K562 (cell line): ENCODE measurements around the gene SRMS. TPM values are rescaled to one million over a fixed set of nuclear protein-coding genes. Genes with fewer than 3 reads are reported as not detected.

Experiments used
- ATAC-seq: fragments of 200-7000 bp; cut with Tn5 transposase; 3 replicates; pipeline ENCODE4 v1.9.1; 2020; ENCODE audit warnings: moderate library complexity
- BruUV-seq: library from RNA; stranded (reverse); fragments of 400-500 nt; replicated peaks from 2 replicates; lab custom pipeline; 2021; lab: Mats Ljungman, UMichigan
- CTCF ChIA-PET: fragments of 300-600 bp; formaldehyde crosslinking; extraction: SDS; loops from one replicate; lab custom pipeline; 2021; ENCODE audit warnings: low intra/inter-chr PET ratio; lab: Yijun Ruan, JAX
- POLR2A ChIA-PET: fragments of 300-600, 350-650 bp; sonication (Branson Sonifier 250); formaldehyde crosslinking; extraction: SDS; loops from one replicate; lab custom pipeline; 2021; ENCODE audit warnings: antibody characterized with exemption, inconsistent platforms; lab: Yijun Ruan, JAX
- DNase-seq, 4 experiments: peaks; one replicate each; pipeline versions ENCODE4 v3.0.0 to v3.0.0-alpha.2; 2011 to 2018; ENCODE audit warnings: low spot score in 3 of 4, mixed read lengths in 3 of 4; ENCODE audit errors: extremely low read depth in 1 of 4
- FAIRE-seq: peaks from 2 replicates; lab custom pipeline; 2011; peaks lifted over from hg19 to GRCh38; lab: Jason Lieb, UNC
- H2AFZ ChIP-seq: 2 replicates; pipeline ENCODE4 v1.6.0; 2011; ENCODE audit warnings: low read depth, low read length, control low read depth, inconsistent platforms
- H3K27ac ChIP-seq: fragments of 200-600 bp; 3 replicates; pipeline ENCODE4 v1.8.0; 2011; ENCODE audit warnings: low read depth, mild to moderate bottlenecking, control low read depth, inconsistent platforms, low read length, moderate library complexity, mixed read lengths; ENCODE audit errors: extremely low read depth
- H3K27me3 ChIP-seq, 2 experiments: fragments of 300-600 bp in 1 of 2; 2 replicates in 1 of 2; 3 replicates in 1 of 2; pipeline versions ENCODE4 v1.6.0 to v1.8.0; 2011; ENCODE audit warnings: inconsistent platforms in 2 of 2, low read length in 2 of 2, mild to moderate bottlenecking in 1 of 2, mixed read lengths in 1 of 2, moderate library complexity in 1 of 2; ENCODE audit not compliant: control insufficient read depth in 2 of 2, insufficient read depth in 2 of 2
- H3K36me3 ChIP-seq: fragments of 300-600 bp; 3 replicates; pipeline ENCODE4 v1.8.0; 2011; ENCODE audit warnings: mild to moderate bottlenecking, low read length, inconsistent platforms; ENCODE audit not compliant: control insufficient read depth, insufficient read depth
- H3K4me1 ChIP-seq, 2 experiments: fragments of 200-600 bp in 1 of 2; replicated peaks in 1 of 2; 2 replicates in 1 of 2; 3 replicates in 1 of 2; pipeline versions ENCODE4 v1.5.1 to v1.8.0; 2011; ENCODE audit warnings: inconsistent platforms in 2 of 2, low read length in 2 of 2, mild to moderate bottlenecking in 1 of 2, mixed read lengths in 1 of 2, moderate library complexity in 1 of 2; ENCODE audit not compliant: control insufficient read depth in 2 of 2, insufficient read depth in 2 of 2
- H3K4me2 ChIP-seq: 2 replicates; pipeline ENCODE4 v1.6.1; 2011; ENCODE audit warnings: low read length, control low read depth, inconsistent platforms, mixed read lengths; ENCODE audit not compliant: insufficient read depth
- H3K4me3 ChIP-seq: fragments of 200-600 bp; sonication (generic), shearing (Covaris generic); 2 replicates; pipeline ENCODE4 v1.5.1; 2016; ENCODE audit warnings: control low read depth, inconsistent platforms
- H3K79me2 ChIP-seq: fragments of 200-600 bp; 3 replicates; pipeline ENCODE4 v1.8.0; 2011; ENCODE audit warnings: low read length, inconsistent platforms; ENCODE audit not compliant: control insufficient read depth, insufficient read depth
- H3K9ac ChIP-seq, 2 experiments: 2 replicates each; pipeline versions ENCODE4 v1.6.0 to v1.6.1; 2011; ENCODE audit warnings: low read depth in 2 of 2, low read length in 2 of 2, control low read depth in 1 of 2, inconsistent platforms in 1 of 2, mild to moderate bottlenecking in 1 of 2, mixed read lengths in 1 of 2; ENCODE audit not compliant: insufficient read depth in 1 of 2
- H3K9me1 ChIP-seq: one replicate; pipeline ENCODE4 v1.6.0; 2011; ENCODE audit warnings: inconsistent platforms, mild to moderate bottlenecking, low read length, moderate library complexity; ENCODE audit not compliant: control insufficient read depth, insufficient read depth
- H3K9me3 ChIP-seq: replicated peaks from 2 replicates; pipeline ENCODE4 v1.5.1; 2011; ENCODE audit warnings: low read depth, low read length, inconsistent platforms; ENCODE audit not compliant: control insufficient read depth, insufficient read depth
- H4K20me1 ChIP-seq: replicated peaks from 2 replicates; pipeline ENCODE4 v1.6.1; 2011; ENCODE audit warnings: low read length, inconsistent platforms, mixed read lengths; ENCODE audit not compliant: control insufficient read depth, insufficient read depth
- BMI1 ChIP-seq: fragments of 150-350 bp; IDR thresholded peaks from 2 replicates; pipeline ENCODE4 v1.6.1; 2014; ENCODE audit warnings: low read length
- CBFA2T2 ChIP-seq: fragments of 450-650 bp; conservative IDR thresholded peaks from 2 replicates; pipeline ENCODE4 v1.6.1; 2017; ENCODE audit warnings: mild to moderate bottlenecking
- CCAR2 ChIP-seq: fragments of 200-400 bp; formaldehyde crosslinking; IDR thresholded peaks from 2 replicates; pipeline ENCODE4 v1.6.1; 2017; ENCODE audit warnings: mild to moderate bottlenecking, low read depth, low read length
- GATAD2A ChIP-seq: fragments of 450-650 bp; IDR thresholded peaks from 2 replicates; pipeline ENCODE4 v1.6.1; 2017
- KAT8 ChIP-seq: fragments of 450-650 bp; IDR thresholded peaks from 2 replicates; pipeline ENCODE4 v1.6.1; 2016; ENCODE audit warnings: low read depth, mild to moderate bottlenecking
- MCM2 ChIP-seq: fragments of 450-650 bp; IDR thresholded peaks from 2 replicates; pipeline ENCODE4 v1.6.1; 2017; ENCODE audit warnings: low read depth, mild to moderate bottlenecking
- MCM7 ChIP-seq, 2 experiments: fragments of 450-650 bp; IDR thresholded peaks; 2 replicates each; pipeline ENCODE4 v1.6.1; 2016 to 2018
- MECOM ChIP-seq: fragments of 250-450 bp; sonication (Bioruptor Pico); IDR thresholded peaks from 2 replicates; pipeline ENCODE4 v1.8.0; 2022; ENCODE audit warnings: inconsistent platforms
- PTTG1 ChIP-seq: fragments of 450-650 bp; IDR thresholded peaks from 2 replicates; pipeline ENCODE4 v1.6.1; 2016; ENCODE audit warnings: low read depth, mild to moderate bottlenecking, missing genetic modification characterization, missing compliant biosample characterization
- XRCC3 ChIP-seq: fragments of 450-650 bp; IDR thresholded peaks from 2 replicates; pipeline ENCODE4 v1.6.1; 2017; ENCODE audit warnings: mild to moderate bottlenecking, moderate library complexity
- ZNF444 ChIP-seq: fragments of 250-450 bp; sonication (Bioruptor Pico); IDR thresholded peaks from 2 replicates; pipeline ENCODE4 v1.4.0; 2020; ENCODE audit warnings: mild to moderate bottlenecking, moderate library complexity
- ZNF79 ChIP-seq: fragments of 250-450 bp; sonication (Bioruptor Pico); IDR thresholded peaks from 2 replicates; pipeline ENCODE4 v1.4.0; 2020; ENCODE audit warnings: low read depth, mild to moderate bottlenecking, moderate library complexity
- WGBS: fragments of 100-300 bp; shearing (Covaris generic); methylation state at CpG from one replicate; pipeline ENCODE4 v1.1.6; 2016; ENCODE audit warnings: low coverage, mixed read lengths; ENCODE audit not compliant: insufficient coverage; ENCODE audit errors: missing lambda C conversion rate; 5-methylcytosine and 5-hydroxymethylcytosine counted together
- in situ Hi-C: fragments of 300-500 bp; cut with MboI; formaldehyde crosslinking; loops from 4 replicates; pipeline ENCODE4 v1.15.0; 2018; ENCODE audit warnings: inconsistent platforms, mixed read lengths
- intact Hi-C: fragments of 100-400 bp; cut with micrococcal nuclease; formaldehyde crosslinking; loops from 2 replicates; pipeline ENCODE4 v1.14.2; 2022
- polyA plus RNA-seq, 8 experiments: library from polyadenylated mRNA; depleted of rRNA in 4 of 8; stranded (reverse) in 5 of 8; unstranded in 3 of 8; fragments of >200 nt; fragmentation: Nextera tagmentation in 2 of 8; fragmentation: Illumina TruSeq in 1 of 8; extraction: Ambion mirVana in 2 of 8; extraction: Trizol in 1 of 8; gene quantifications; 2 replicates each; pipeline versions ENCODE4 v1.2.1 to v1.2.3, GENCODE V29; 2011 to 2014; ENCODE audit warnings: inconsistent platforms in 1 of 8, missing spikeins in 1 of 8
- total RNA-seq, 7 experiments: library from RNA; depleted of rRNA in 6 of 7; stranded (reverse); fragments of >200 nt in 6 of 7; fragmentation: Illumina TruSeq in 2 of 7; extraction: Trizol in 2 of 7; gene quantifications; 2 replicates each; pipeline versions ENCODE4 v1.2.1 to v1.2.3, GENCODE V29; 2011 to 2021; ENCODE audit warnings: low replicate concordance in 1 of 7
- TF ChIP-seq, protein P1 (sequence below): sonication (generic); formaldehyde crosslinking; IDR thresholded peaks from 2 replicates; pipeline ENCODE4 v1.8.0; 2022; ENCODE audit warnings: mild to moderate bottlenecking, missing genetic modification reagents
- TF ChIP-seq, protein P2 (sequence below): sonication (generic); formaldehyde crosslinking; IDR thresholded peaks from 2 replicates; pipeline ENCODE4 v1.8.1; 2022; ENCODE audit warnings: missing genetic modification reagents
- TF ChIP-seq, protein P3 (sequence below): fragments of 250-450 bp; sonication (Bioruptor Pico); IDR thresholded peaks from 2 replicates; pipeline ENCODE4 v1.5.0; 2021

The SRMS gene
- total and polyA plus RNA-seq, 9 of the 15 experiments (the other 6 are each of a cell fraction or from before 2014, with no cell fraction given) = 0.07 TPM; not detected in 8

DNA sequence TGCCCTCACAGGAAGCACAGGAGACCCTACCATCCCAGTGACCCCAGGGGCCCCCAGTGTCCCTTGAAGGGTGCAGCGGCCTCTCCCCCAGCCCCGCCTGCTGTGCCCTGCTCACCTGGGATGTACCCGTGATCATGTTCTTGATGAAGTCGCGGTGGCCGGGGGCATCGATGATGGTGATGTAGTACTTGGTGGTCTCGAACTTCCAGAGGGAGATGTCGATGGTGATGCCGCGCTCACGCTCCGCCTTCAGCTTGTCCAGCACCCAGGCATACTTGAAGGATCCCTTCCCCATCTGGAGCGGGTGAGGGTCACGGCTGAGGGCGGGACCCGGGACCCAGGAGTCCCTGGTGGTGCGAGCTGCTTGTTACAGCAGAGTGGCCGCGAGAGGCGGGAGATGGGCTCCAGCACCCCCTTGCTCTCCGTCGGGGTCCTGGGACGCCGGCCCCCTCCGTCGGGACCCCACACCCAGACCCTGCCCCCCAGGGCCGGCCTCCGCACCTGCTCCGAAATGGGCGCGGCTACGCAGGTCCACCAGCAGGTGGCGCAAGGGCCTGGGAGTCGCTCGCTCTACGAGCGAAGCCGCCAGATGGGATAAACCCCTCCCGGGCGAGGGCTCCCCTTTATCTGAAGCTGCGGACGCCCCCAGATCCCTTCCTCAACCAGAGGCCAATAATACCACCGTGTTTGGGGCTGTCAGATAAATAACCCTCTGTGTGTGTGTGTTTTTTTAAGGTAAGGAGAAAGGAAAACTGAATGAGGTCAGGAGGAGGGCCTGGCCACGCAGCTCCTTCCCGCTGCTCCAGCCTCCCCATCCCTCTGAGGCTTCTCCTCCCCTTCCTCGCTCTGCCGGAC lies 51.6 kb downstream of the SRMS start (continued):
- TF ChIP-seq, protein P1, sequence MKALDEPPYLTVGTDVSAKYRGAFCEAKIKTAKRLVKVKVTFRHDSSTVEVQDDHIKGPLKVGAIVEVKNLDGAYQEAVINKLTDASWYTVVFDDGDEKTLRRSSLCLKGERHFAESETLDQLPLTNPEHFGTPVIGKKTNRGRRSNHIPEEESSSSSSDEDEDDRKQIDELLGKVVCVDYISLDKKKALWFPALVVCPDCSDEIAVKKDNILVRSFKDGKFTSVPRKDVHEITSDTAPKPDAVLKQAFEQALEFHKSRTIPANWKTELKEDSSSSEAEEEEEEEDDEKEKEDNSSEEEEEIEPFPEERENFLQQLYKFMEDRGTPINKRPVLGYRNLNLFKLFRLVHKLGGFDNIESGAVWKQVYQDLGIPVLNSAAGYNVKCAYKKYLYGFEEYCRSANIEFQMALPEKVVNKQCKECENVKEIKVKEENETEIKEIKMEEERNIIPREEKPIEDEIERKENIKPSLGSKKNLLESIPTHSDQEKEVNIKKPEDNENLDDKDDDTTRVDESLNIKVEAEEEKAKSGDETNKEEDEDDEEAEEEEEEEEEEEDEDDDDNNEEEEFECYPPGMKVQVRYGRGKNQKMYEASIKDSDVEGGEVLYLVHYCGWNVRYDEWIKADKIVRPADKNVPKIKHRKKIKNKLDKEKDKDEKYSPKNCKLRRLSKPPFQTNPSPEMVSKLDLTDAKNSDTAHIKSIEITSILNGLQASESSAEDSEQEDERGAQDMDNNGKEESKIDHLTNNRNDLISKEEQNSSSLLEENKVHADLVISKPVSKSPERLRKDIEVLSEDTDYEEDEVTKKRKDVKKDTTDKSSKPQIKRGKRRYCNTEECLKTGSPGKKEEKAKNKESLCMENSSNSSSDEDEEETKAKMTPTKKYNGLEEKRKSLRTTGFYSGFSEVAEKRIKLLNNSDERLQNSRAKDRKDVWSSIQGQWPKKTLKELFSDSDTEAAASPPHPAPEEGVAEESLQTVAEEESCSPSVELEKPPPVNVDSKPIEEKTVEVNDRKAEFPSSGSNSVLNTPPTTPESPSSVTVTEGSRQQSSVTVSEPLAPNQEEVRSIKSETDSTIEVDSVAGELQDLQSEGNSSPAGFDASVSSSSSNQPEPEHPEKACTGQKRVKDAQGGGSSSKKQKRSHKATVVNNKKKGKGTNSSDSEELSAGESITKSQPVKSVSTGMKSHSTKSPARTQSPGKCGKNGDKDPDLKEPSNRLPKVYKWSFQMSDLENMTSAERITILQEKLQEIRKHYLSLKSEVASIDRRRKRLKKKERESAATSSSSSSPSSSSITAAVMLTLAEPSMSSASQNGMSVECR (CRISPR knock-in tag) = 0 out of 2 replicates have a peak, but pooled peaks have one; percentile 40
- no peak for TF ChIP-seq CCAR2
- no peak for TF ChIP-seq PTTG1 (tag)

DNA sequence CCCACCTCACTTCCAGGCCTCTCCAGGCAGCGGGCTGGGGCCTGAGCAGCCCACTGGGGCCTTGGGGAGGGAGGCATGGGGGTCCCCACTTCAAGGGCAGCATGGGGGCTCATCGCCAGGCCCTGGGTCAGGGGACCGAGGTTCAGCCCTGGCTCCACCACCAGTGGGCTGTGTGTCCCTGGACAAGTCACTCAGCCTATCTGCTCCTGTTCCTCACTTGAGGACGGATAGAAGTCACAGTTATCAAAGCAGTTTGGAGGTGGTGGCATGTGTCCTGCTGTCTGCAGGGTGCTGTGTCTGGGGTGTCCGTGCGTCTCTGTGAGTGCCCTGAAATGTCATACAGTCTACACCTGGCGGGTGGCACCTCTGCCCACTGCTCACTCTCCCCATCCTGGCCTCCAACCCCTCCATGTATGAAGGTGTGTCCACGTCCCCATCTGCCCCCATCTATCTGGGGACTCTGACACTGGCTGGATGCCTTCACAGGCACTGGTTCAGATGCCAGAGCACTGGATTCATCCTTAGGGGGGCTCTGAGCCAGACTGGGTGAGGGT lies 52.3 kb downstream of the SRMS start:
- Histone ChIP-seq H3K36me3 (no peaks in the 10 kb centered on the region), H3K79me2 (no peaks in the 10 kb centered on the region), H3K4me2 (no peak overlapping the region), H3K9me1 (no peaks in the 10 kb centered on the region), H3K9ac (no peak overlapping the region), H4K20me1 (peaks cover 12% of the 10 kb centered on the region), H3K27me3 (no peaks in the 10 kb centered on the region), H2AFZ (no peak overlapping the region), H3K4me1 (peaks cover 0 to 66% of the 10 kb centered on the region in 2 experiments; a peak in 3 of 5 replicates), H3K9me3 (no peaks in the 10 kb centered on the region), H3K4me3 (no peak overlapping the region), H3K27ac (no peak overlapping the region)
- intact Hi-C loops (no loop called here), in situ Hi-C loops (no loop called here)
- 24% methylated on average over 7 of the region's 8 CpGs for WGBS
- ATAC-seq (no peak), FAIRE-seq (no peak), DNase-seq (no peak)
- ChIA-PET CTCF (interaction anchor here (0.9 to 1.3 kb wide), 2 partner anchors 19 to 24 kb away, joined by 4 to 5 read pairs; no protein-coding TSS in a partner anchor), POLR2A (no interaction called here)
- no TSS peak for BruUV-seq
- TF ChIP-seq KAT8 (no peak), BMI1 (no peak), ZNF79 (no peak), MECOM (CRISPR knock-in tag) (no peak), XRCC3 (no peak), MCM7 (IDR thresholded peaks at IDR 0.05) (no peak), MCM2 (no peak), CBFA2T2 (no peak), GATAD2A (no peak), ZNF444 (no peak)
- TF ChIP-seq, protein P2, sequence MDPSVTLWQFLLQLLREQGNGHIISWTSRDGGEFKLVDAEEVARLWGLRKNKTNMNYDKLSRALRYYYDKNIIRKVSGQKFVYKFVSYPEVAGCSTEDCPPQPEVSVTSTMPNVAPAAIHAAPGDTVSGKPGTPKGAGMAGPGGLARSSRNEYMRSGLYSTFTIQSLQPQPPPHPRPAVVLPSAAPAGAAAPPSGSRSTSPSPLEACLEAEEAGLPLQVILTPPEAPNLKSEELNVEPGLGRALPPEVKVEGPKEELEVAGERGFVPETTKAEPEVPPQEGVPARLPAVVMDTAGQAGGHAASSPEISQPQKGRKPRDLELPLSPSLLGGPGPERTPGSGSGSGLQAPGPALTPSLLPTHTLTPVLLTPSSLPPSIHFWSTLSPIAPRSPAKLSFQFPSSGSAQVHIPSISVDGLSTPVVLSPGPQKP (CRISPR knock-in tag) = no peak
- TF ChIP-seq, protein P3, sequence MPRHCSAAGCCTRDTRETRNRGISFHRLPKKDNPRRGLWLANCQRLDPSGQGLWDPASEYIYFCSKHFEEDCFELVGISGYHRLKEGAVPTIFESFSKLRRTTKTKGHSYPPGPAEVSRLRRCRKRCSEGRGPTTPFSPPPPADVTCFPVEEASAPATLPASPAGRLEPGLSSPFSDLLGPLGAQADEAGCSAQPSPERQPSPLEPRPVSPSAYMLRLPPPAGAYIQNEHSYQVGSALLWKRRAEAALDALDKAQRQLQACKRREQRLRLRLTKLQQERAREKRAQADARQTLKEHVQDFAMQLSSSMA (CRISPR knock-in tag) = no peak
